Left lung (tissue), 10 donors: Measurements from ENCODE around the gene SLC6A3. TPM values are rescaled to one million over a fixed set of nuclear protein-coding genes. Genes with fewer than 3 reads are reported as not detected.
A peak's percentile ranks its signal among the peaks of the same experiment; 100 is the strongest.

Experiments used
- ATAC-seq: fragments of 200-7000 bp; cut with Tn5 transposase; one replicate; pipeline ENCODE4 v1.9.1; 2020; ENCODE audit warnings: moderate library complexity
- DNase-seq, 4 donors: peaks; one replicate each; pipeline ENCODE4 v3.0.0-alpha.2; 2013 to 2020
- H3K27ac ChIP-seq, 2 donors: fragments of 200-600 bp; sonication (generic) in 1 of 2; one replicate each; pipeline versions ENCODE4 v1.5.0 to v1.8.0; 2020 to 2021
- H3K27me3 ChIP-seq, 2 donors: fragments of 200-600 bp; sonication (generic) in 1 of 2; one replicate each; pipeline versions ENCODE4 v1.5.0 to v1.8.0; 2020 to 2021
- H3K36me3 ChIP-seq, 2 donors: fragments of 200-600 bp; sonication (generic) in 1 of 2; one replicate each; pipeline versions ENCODE4 v1.5.0 to v1.8.0; 2020 to 2021
- H3K4me1 ChIP-seq, 2 donors: fragments of 200-600 bp; one replicate each; pipeline ENCODE4 v1.8.0; 2021
- H3K4me3 ChIP-seq, 2 donors: fragments of 200-600 bp; sonication (generic) in 1 of 2; one replicate each; pipeline versions ENCODE4 v1.5.0 to v1.8.0; 2020 to 2021; ENCODE audit warnings: mild to moderate bottlenecking in 1 of 2
- H3K9me3 ChIP-seq, 2 donors: fragments of 200-600 bp; sonication (generic) in 1 of 2; one replicate each; pipeline versions ENCODE4 v1.5.0 to v1.8.0; 2020 to 2021
- CTCF ChIP-seq, 2 donors: fragments of 200-600 bp; sonication (generic) in 1 of 2; IDR thresholded peaks; one replicate each; pipeline versions ENCODE4 v1.5.0 to v1.8.0; 2021; ENCODE audit warnings: antibody characterized with exemption in 2 of 2
- intact Hi-C, 2 donors: fragments of 100-400 bp; cut with DNase I; formaldehyde crosslinking; loops; one replicate each; pipeline versions ENCODE4 v1.11.2 to v1.14.2; 2022
- polyA plus RNA-seq, 6 donors: library from polyadenylated mRNA; unstranded; fragments of 120-200 nt; gene quantifications; one replicate each; pipeline ENCODE4 v1.2.1, GENCODE V29; 2013; ENCODE audit not compliant: insufficient read length in 6 of 6
- total RNA-seq, 2 donors: library from RNA; stranded (reverse); fragmentation: NEBNext Ultra II Directional; extraction: Animal tissue kit (Norgen Biotek cat#: 25700); gene quantifications; one replicate each; pipeline ENCODE4 v1.2.1, GENCODE V29; 2021
- donor health status: DM: no; HTN: yes; CAD: no.
- donor health status: DM: no; HTN: no; CAD: no.

Gene SLC6A3
- total and polyA plus RNA-seq, 8 donors: 0.10 to 4.5 (median 2.8) TPM

- Histone ChIP-seq H3K27ac (no peak overlapping the region), H3K4me1 (peaks cover 5 to 23% of the 10 kb centered on the region in 2 donors), H3K9me3 (no peaks in the 10 kb centered on the region), H3K27me3 (peaks cover 0 to 51% of the 10 kb centered on the region in 2 donors), H3K36me3 (no peaks in the 10 kb centered on the region), H3K4me3 (no peak overlapping the region)
- intact Hi-C loops: no loop called here
- no peak for ATAC-seq
- TF ChIP-seq CTCF (IDR thresholded peaks at IDR 0.05): no peak
- DNase-seq: no peak
These were observed 61.3 kb downstream of the SLC6A3 start for GRCh38 chr5:1383886-1384401.

- ATAC-seq: no peak
- H3K27me3 ChIP-seq: peaks cover 0 to 57% of the 10 kb centered on the region in 2 donors
- H3K4me3 ChIP-seq: no peak overlapping the region
- no peak for TF ChIP-seq CTCF (IDR thresholded peaks at IDR 0.05)
- H3K36me3 ChIP-seq: no peaks in the 10 kb centered on the region
- peaks cover 5 to 23% of the 10 kb centered on the region in 2 donors for H3K4me1 ChIP-seq
- no peaks in the 10 kb centered on the region for H3K9me3 ChIP-seq
- no peak overlapping the region for H3K27ac ChIP-seq
- intact Hi-C loops: no loop called here
- DNase-seq: no peak
These were observed 61.9 kb downstream of the SLC6A3 start for GRCh38 chr5:1383344-1383743.

DNA sequence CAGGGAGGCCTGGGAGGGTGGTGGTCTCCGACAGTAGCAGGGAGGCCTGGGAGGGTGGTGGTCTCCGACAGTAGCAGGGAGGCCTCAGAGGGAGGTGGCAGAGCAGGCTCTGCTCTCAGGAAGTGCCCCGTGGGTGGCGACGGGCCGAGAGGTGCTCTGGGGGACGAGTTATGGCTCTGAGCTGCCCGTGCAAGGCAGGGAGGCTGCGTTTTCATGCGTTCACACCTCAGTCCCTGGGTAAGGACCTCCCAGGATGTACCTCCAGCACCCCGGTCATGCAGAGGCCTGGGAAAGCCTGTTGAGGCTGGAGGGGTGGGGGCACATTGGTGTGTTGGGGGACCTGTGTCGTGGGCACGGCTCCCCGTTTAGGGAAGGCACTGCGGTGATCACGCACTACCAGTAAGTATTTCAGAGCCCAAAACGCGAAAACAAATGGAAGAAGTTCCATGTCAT lies 63.0 kb downstream of the SLC6A3 start:
- ATAC-seq: no peak
- Histone ChIP-seq H3K4me1 (peaks cover 5 to 23% of the 10 kb centered on the region in 2 donors), H3K27me3 (peaks cover 0 to 50% of the 10 kb centered on the region in 2 donors), H3K27ac (no peak overlapping the region), H3K9me3 (no peaks in the 10 kb centered on the region), H3K4me3 (no peak overlapping the region), H3K36me3 (no peaks in the 10 kb centered on the region)
- no peak for DNase-seq
- no peak for TF ChIP-seq CTCF (IDR thresholded peaks at IDR 0.05)
- intact Hi-C loops: no loop called here

GRCh38 chr5:1381370-1382247 lies 63.6 kb downstream of the SLC6A3 start:
- Histone ChIP-seq H3K4me3 (no peak overlapping the region), H3K9me3 (no peaks in the 10 kb centered on the region), H3K27ac (no peak overlapping the region), H3K27me3 (peaks cover 0 to 48% of the 10 kb centered on the region in 2 donors), H3K4me1 (peaks cover 5 to 20% of the 10 kb centered on the region in 2 donors), H3K36me3 (no peaks in the 10 kb centered on the region)
- TF ChIP-seq CTCF (IDR thresholded peaks at IDR 0.05): no peak
- intact Hi-C loops: no loop called here
- no peak for ATAC-seq
- no peak for DNase-seq

DNA sequence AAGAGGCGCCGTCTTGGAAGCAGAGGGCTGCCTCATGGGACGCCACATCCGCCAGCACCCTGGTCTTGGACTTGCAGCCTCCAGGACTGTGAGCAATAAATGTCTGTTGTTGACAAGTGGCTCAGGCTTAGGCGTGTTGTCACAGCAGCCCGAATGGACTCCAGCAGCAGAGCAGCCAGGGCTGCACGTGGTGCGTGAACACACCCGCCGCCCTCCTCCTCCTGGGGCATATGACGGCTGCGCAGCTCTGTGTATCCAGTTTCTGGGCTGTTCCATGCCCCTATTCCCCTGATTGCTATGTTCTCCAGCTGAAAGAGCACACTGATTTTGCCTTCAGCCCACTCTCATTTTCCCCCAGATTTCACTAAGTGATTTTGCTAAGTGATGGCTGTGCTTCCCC lies 64.3 kb downstream of the SLC6A3 start:
- H3K9me3 ChIP-seq: no peaks in the 10 kb centered on the region
- ATAC-seq (no peak), DNase-seq (peak in 1 of 4 donors; percentile 21)
- H3K36me3 ChIP-seq: no peaks in the 10 kb centered on the region
- H3K27me3 ChIP-seq: peaks cover 0 to 41% of the 10 kb centered on the region in 2 donors
- no peak overlapping the region for H3K27ac ChIP-seq
- H3K4me1 ChIP-seq: peaks cover 5 to 18% of the 10 kb centered on the region in 2 donors
- no peak for TF ChIP-seq CTCF (IDR thresholded peaks at IDR 0.05)
- H3K4me3 ChIP-seq: no peak overlapping the region
- intact Hi-C loops: no loop called here
